GM18511 (cell line): ENCODE measurements around the gene NET1.
"Not testable (repeated sequence)": the region's sequence is repeated elsewhere in the genome, so short reads cannot be mapped to it uniquely, and the experiment has no call there.

ENCODE experiments used
- ATAC-seq: cut with Tn5 transposase; IDR thresholded peaks from one replicate; pipeline ENCODE4 v1.9.1; 2021; ENCODE audit warnings: mild to moderate bottlenecking, moderate library complexity; ENCODE audit not compliant: unreplicated experiment

The NET1 gene

DNA sequence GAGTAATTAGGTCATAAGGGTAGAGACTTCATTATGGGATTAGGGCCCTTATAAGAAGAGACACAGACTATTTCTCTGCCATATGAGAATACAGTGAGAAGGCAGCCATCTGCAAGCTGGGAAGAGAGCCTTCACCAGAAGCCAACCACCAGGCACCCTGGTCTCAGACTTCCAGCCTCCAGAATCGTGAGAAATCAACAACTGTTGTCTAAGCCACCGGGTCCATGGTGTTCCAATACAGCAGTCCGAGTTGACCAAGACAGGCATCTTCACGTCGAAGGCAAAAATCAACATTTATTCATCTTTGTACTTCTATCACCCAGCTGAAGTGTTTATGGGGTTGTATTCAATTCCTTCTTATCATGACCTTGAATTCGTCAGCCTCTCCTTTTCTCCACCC, 13.0 kb upstream of the NET1 start:
- ATAC-seq: no peak

DNA sequence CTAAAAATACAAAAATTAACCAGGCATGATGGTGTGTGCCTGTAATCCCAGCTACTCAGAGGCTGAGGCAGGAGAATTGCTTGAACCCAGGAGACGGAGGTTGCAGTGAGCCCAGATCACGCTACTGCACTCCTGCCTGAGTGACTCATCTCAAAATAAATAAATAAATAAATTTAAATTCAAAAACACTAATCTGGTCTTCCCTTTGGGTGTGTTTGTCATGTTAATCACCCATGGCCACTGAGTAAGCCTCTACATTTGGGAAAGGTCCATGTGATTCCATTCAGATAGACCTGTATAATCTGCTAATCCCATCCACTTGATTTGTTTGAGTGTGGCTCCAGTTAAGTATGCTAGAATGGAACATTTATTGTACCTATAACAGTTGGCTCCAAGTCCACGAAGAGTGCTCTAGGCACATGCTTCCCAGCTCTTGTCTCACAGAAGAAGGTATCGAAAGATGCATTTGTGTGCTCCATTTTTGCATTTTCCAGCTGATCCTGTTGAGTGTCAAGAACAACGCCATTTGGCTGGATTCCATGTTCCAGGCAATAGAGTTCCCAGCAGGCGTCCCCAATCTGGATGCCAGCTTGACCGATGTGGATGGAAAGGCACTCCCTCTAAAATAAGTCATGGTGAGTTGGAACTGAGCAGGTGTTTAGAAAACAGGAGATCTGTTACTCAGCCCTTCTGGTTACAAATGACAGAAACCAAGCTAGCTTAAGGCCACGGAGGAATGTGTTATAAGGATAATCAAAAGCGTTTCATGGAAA, 11.7 kb upstream of the NET1 start:
- no peak for ATAC-seq

DNA sequence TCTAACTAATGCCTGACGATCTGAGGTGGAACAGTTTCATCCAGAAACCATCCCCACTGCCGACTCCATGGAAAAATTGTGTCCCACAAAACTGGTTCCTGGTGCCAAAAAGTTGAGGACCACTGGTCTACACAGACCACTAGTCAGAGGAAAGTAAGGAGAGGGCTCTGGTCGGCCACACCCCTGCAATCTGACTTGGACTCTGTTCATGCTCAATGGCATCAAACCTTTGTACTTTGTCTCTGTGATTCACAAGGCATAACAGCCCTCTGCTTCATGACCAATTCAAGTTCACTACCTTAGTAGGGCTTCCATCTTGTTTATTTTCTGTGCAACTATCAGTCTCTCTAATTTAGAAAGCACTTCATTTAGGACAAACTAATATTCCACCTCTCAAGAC, 9.6 kb upstream of the NET1 start:
- ATAC-seq: no peak

GRCh38 chr10:5404208-5405041, 7.9 kb upstream of the NET1 start, which contains the start of gene TUBAL3:
Gene TUBAL3 (minus strand): TSS chr10:5404828. CDS start chr10:5404792, 36 bp downstream.
- no peak for ATAC-seq

- no peak for ATAC-seq
Observed at GRCh38 chr10:5406918-5407317, 5.4 kb upstream of the NET1 start.

- ATAC-seq: not testable (repeated sequence)
Observed at GRCh38 chr10:5410787-5411186, 1.6 kb upstream of the NET1 start.

DNA sequence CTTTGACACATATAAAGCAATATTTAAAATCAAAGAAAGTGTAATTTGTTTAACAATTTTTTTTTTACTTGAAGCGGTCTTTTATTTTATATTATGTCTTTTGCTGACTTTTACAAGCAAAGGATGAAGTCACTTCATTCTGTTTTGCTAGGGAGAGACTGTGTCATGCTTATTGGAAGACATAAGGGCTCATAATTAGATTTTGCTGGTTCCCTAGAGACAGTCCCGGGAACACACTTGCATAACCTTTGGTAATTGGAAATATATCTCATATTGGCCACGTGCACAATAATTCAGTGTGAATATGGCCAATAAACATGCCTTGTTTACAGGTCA, 448 bp upstream of the NET1 start:
- no peak for ATAC-seq

GRCh38 chr10:5413012-5413938, 918 bp downstream of the NET1 start:
- peak; percentile 7 for ATAC-seq

GRCh38 chr10:5416981-5417380, 4.6 kb downstream of the NET1 start:
- no peak for ATAC-seq

DNA sequence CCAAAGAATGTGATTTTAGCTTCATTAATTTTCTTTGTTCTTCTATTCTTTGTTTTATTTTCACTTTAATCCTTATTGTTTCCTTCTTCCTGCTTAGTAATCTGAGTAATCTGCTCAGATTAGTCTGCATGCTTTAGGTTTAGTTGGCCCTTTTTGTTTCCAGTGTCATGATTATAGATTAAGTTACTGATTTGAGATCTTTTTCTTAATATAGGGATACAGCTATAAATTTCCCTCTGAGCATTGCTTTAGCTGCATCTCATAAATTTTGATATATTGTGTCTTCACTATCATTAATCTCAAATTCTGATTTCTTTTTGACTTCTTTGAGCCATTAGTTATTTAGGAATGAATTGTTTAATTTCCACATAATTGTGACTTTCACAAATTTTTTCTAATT, 6.2 kb downstream of the NET1 start:
- no peak for ATAC-seq

- no peak for ATAC-seq
Observed at GRCh38 chr10:5419466-5420094, 7.2 kb downstream of the NET1 start.

GRCh38 chr10:5423771-5424170, 11.4 kb downstream of the NET1 start:
- no peak for ATAC-seq

- no peak for ATAC-seq
Observed at GRCh38 chr10:5424751-5425150, 12.4 kb downstream of the NET1 start.

DNA sequence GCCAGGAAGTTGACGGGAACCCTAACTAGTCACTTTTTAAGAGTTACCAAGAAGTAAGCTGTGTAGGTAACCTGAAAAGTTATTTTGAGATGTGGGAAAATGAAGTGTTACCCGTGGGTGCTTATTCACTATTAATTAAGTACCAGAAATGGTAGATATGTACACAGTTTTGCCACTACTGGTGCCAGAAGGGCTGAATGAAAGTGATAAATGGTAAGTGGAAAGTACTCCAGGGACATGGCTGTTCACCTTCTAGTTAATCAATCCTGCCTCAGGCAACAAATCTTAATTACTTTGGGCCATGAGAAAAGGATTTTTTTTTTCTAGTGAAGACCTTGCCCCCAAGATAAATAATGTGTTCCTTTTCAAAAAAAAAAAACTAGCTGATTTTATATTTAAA, 15.8 kb downstream of the NET1 start:
- no peak for ATAC-seq

GRCh38 chr10:5433182-5433581, 20.8 kb downstream of the NET1 start:
- ATAC-seq: no peak

- peak; percentile 67 for ATAC-seq
Observed at GRCh38 chr10:5434017-5434753, 21.8 kb downstream of the NET1 start.

- ATAC-seq: no peak
Observed at GRCh38 chr10:5435328-5435727, 23.0 kb downstream of the NET1 start.

DNA sequence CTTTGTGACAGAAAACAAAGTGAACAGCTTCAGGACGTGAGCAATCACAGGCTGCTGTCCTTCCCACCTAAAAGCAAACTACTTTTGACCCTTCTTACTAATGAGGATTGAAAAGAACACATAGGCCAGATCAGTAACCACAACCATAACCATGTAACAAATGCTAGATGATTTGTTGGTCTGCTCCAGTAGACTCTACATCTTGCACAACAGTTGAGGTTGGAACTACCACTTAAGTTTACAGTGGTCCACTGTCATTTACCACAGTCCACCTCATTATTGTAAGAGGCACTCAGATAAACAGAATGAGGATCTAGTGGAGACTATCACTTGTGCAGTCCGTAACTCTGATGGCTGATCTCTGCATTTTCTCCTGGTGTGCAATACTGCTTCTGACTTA, 27.8 kb downstream of the NET1 start:
- ATAC-seq: no peak

- ATAC-seq: no peak
Observed at GRCh38 chr10:5441106-5441505, 28.7 kb downstream of the NET1 start.
